Endothelial cell of umbilical vein (primary cell): ENCODE data around the gene PLAC8L1. TPM values are rescaled to one million over a fixed set of nuclear protein-coding genes. Genes with fewer than 3 reads are reported as not detected.

Experiments
- BruUV-seq: library from RNA; stranded (reverse); fragments of 400-500 nt; replicated peaks from 2 replicates; lab custom pipeline; 2021; lab: Mats Ljungman, UMichigan
- CTCF ChIA-PET: fragments of 300-600, 350-600 bp; sonication (Branson Sonifier 250); formaldehyde crosslinking; loops from one replicate; lab custom pipeline; 2021; ENCODE audit warnings: antibody characterized with exemption, inconsistent platforms; lab: Charles Lee
- POLR2A ChIA-PET: fragments of 300-600, 350-600 bp; sonication (Branson Sonifier 250); formaldehyde crosslinking; loops from one replicate; lab custom pipeline; 2021; ENCODE audit warnings: antibody characterized with exemption, inconsistent platforms; lab: Charles Lee
- DNase-seq: peaks from one replicate; pipeline ENCODE4 v3.0.0-alpha.2; 2011; ENCODE audit warnings: low read depth, low spot score
- FAIRE-seq: peaks from 2 replicates; lab custom pipeline; 2011; peaks lifted over from hg19 to GRCh38; lab: Jason Lieb, UNC
- H2AFZ ChIP-seq: 2 replicates; pipeline ENCODE4 v1.6.0; 2012; ENCODE audit warnings: low read depth, low read length, control low read depth, inconsistent platforms
- H3K27ac ChIP-seq: 2 replicates; pipeline ENCODE4 v1.5.1; 2011; ENCODE audit warnings: low read depth, mild to moderate bottlenecking, control low read depth, low read length, moderate library complexity; ENCODE audit not compliant: insufficient read depth
- H3K27me3 ChIP-seq, 2 experiments: 2 replicates each; pipeline versions ENCODE4 v1.6.0 to v1.6.1; 2011; ENCODE audit warnings: low read length in 2 of 2, mixed read lengths in 1 of 2; ENCODE audit not compliant: control insufficient read depth in 2 of 2, insufficient read depth in 2 of 2
- H3K36me3 ChIP-seq, 2 experiments: 2 replicates in 1 of 2; 3 replicates in 1 of 2; pipeline ENCODE4 v1.5.1; 2011; ENCODE audit warnings: low read length in 2 of 2, mild to moderate bottlenecking in 1 of 2, moderate library complexity in 1 of 2; ENCODE audit not compliant: control insufficient read depth in 2 of 2, insufficient read depth in 2 of 2; ENCODE audit errors: extremely low read depth in 1 of 2
- H3K4me1 ChIP-seq: 3 replicates; pipeline ENCODE4 v1.5.1; 2011; ENCODE audit warnings: mild to moderate bottlenecking, low read length; ENCODE audit not compliant: control insufficient read depth, insufficient read depth; ENCODE audit errors: extremely low read depth
- H3K4me2 ChIP-seq: 2 replicates; pipeline ENCODE4 v1.6.1; 2011; ENCODE audit warnings: low read length, control low read depth, mixed read lengths; ENCODE audit not compliant: insufficient read depth
- H3K4me3 ChIP-seq, 3 experiments: fragments of 200-600 bp in 1 of 3; sonication (generic), shearing (Covaris generic) in 1 of 3; replicated peaks in 1 of 3; 2 replicates each; pipeline ENCODE4 v1.5.1; 2011 to 2016; ENCODE audit warnings: control low read depth in 3 of 3, low read length in 3 of 3, mild to moderate bottlenecking in 2 of 3, inconsistent platforms in 1 of 3, low read depth in 1 of 3, moderate library complexity in 1 of 3; ENCODE audit not compliant: insufficient read depth in 1 of 3
- H3K79me2 ChIP-seq: 2 replicates; pipeline ENCODE4 v1.6.0; 2012; ENCODE audit warnings: low read length, inconsistent platforms; ENCODE audit not compliant: control insufficient read depth, insufficient read depth
- H3K9ac ChIP-seq: replicated peaks from 2 replicates; pipeline ENCODE3; 2011; ENCODE audit warnings: low read length, control low read depth; ENCODE audit not compliant: insufficient read depth; ENCODE audit errors: extremely low read depth
- H3K9me1 ChIP-seq: replicated peaks from 3 replicates; pipeline ENCODE4 v1.6.0; 2011; ENCODE audit warnings: mild to moderate bottlenecking, low read length; ENCODE audit not compliant: control insufficient read depth, insufficient read depth; ENCODE audit errors: extremely low read depth
- H3K9me3 ChIP-seq: replicated peaks from 2 replicates; pipeline ENCODE4 v1.5.1; 2012; ENCODE audit warnings: low read length, inconsistent platforms; ENCODE audit not compliant: control insufficient read depth, insufficient read depth
- H4K20me1 ChIP-seq: replicated peaks from 2 replicates; pipeline ENCODE3; 2011; ENCODE audit warnings: mild to moderate bottlenecking, low read length; ENCODE audit not compliant: control insufficient read depth, insufficient read depth; ENCODE audit errors: extremely low read depth
- CTCF ChIP-seq, 2 donors: IDR thresholded peaks; 1 replicate in 1 of 2; 2 replicates in 1 of 2; pipeline ENCODE4 v1.5.1; 2011; ENCODE audit warnings: low read length in 2 of 2, mild to moderate bottlenecking in 2 of 2, moderate library complexity in 2 of 2, control low read depth in 1 of 2, inconsistent platforms in 1 of 2, low read depth in 1 of 2; ENCODE audit not compliant: insufficient read depth in 1 of 2; ENCODE audit errors: extremely low read depth in 1 of 2
- EZH2 ChIP-seq: IDR thresholded peaks from 2 replicates; pipeline ENCODE4 v1.6.1; 2012; ENCODE audit warnings: borderline replicate concordance, low read depth, mild to moderate bottlenecking, moderate library complexity, low read length, inconsistent platforms; ENCODE audit not compliant: severe bottlenecking
- FOS ChIP-seq: IDR thresholded peaks from 2 replicates; pipeline ENCODE4 v1.6.1; 2011; ENCODE audit warnings: mild to moderate bottlenecking, low read length, moderate library complexity, borderline replicate concordance; ENCODE audit not compliant: insufficient read depth
- GATA2 ChIP-seq: IDR thresholded peaks from 2 replicates; pipeline ENCODE4 v1.7.0; 2011; ENCODE audit warnings: low read depth, mild to moderate bottlenecking, moderate library complexity, mixed read lengths, low read length; ENCODE audit not compliant: insufficient read length, insufficient read depth
- JUN ChIP-seq: IDR thresholded peaks from 2 replicates; pipeline ENCODE4 v1.6.1; 2011; ENCODE audit warnings: borderline replicate concordance, low read depth; ENCODE audit not compliant: insufficient read length, insufficient read depth
- MAX ChIP-seq: IDR thresholded peaks from 2 replicates; pipeline ENCODE4 v1.6.1; 2011; ENCODE audit not compliant: insufficient read depth, insufficient read length
- MYC ChIP-seq: IDR thresholded peaks from one replicate; pipeline ENCODE4 v1.6.1; 2011; ENCODE audit warnings: mild to moderate bottlenecking, low read depth, low read length
- POLR2A ChIP-seq: IDR thresholded peaks from 2 replicates; pipeline ENCODE4 v1.6.1; 2012; ENCODE audit warnings: low read depth, mild to moderate bottlenecking, control low read depth, low read length
- POLR2AphosphoS5 ChIP-seq: IDR thresholded peaks from 2 replicates; pipeline ENCODE4 v1.6.1; 2012; ENCODE audit warnings: low read depth, mild to moderate bottlenecking, control low read depth, low read length, moderate library complexity; ENCODE audit not compliant: insufficient read depth
- dilution Hi-C: fragments of 300-500 bp; cut with MboI; formaldehyde crosslinking; loops from one replicate; pipeline ENCODE4 v1.15.0; 2019; ENCODE audit warnings: low sequenced_read_pairs; ENCODE audit not compliant: extremely low pct_ligation_motif_present
- intact Hi-C: fragments of 100-400 bp; cut with micrococcal nuclease; formaldehyde crosslinking; loops from one replicate; pipeline ENCODE4 v1.10.0; 2022
- polyA plus RNA-seq, 4 experiments: library from polyadenylated mRNA; depleted of rRNA in 3 of 4; stranded (reverse) in 3 of 4; unstranded in 1 of 4; fragments of >200 nt; gene quantifications; 2 replicates each; pipeline versions ENCODE4 v1.2.1 to v1.2.3, GENCODE V29; 2011 to 2012; ENCODE audit warnings: missing spikeins in 1 of 4
- total RNA-seq: library from RNA; stranded (reverse); gene quantifications from 2 replicates; pipeline ENCODE4 v1.2.3, GENCODE V29; 2021

Gene PLAC8L1
- total and polyA plus RNA-seq, 2 donors (not counting 3 experiments of a cell fraction or from before 2014, with no cell fraction given), result 0.80 to 0.99 TPM

- no peak overlapping the region for H3K4me3 ChIP-seq
- dilution Hi-C loops, result no loop called here
- BruUV-seq, result no TSS peak
- ChIA-PET CTCF (interaction anchor here (0.7 to 2.2 kb wide), 23 partner anchors 9 to 1960 kb away, joined by 3 to 41 read pairs (median 4); partner anchors contain the start of genes KCTD16 and YIPF5), POLR2A (no interaction called here)
- peak; percentile 65 for FAIRE-seq
- H3K27ac ChIP-seq, result no peak overlapping the region
- H2AFZ ChIP-seq, result no peak overlapping the region
- peak; percentile 28 for DNase-seq
- peaks cover 2% of the 10 kb centered on the region for H3K79me2 ChIP-seq
- H3K27me3 ChIP-seq, result no peaks in the 10 kb centered on the region
- H3K9me3 ChIP-seq, result no peaks in the 10 kb centered on the region
- no peaks in the 10 kb centered on the region for H3K9me1 ChIP-seq
- H3K4me2 ChIP-seq, result no peak overlapping the region
- no peak for TF ChIP-seq JUN
- TF ChIP-seq EZH2, result no peak
- no peak for TF ChIP-seq MYC
- TF ChIP-seq CTCF (IDR thresholded peaks at IDR 0.05; ENCODE audit: extremely low read depth in 1 of 2, insufficient read depth in 1 of 2, low read depth in 1 of 2, low read length in 2 of 2), result peak; percentile 31 to 41
- H3K9ac ChIP-seq, result no peak overlapping the region
- H3K4me1 ChIP-seq, result no peaks in the 10 kb centered on the region
- H4K20me1 ChIP-seq, result no peaks in the 10 kb centered on the region
- peaks cover 9 to 35% of the 10 kb centered on the region in 2 experiments for H3K36me3 ChIP-seq
- intact Hi-C loops, result loop anchor here (5.0 kb wide), 1 partner anchor 433 kb away; no protein-coding TSS in a partner anchor
These were observed 25.2 kb upstream of the PLAC8L1 start for GRCh38 chr5:146130440-146131045.

- ChIA-PET CTCF (no interaction called here), POLR2A (no interaction called here)
- no TSS peak for BruUV-seq
- Histone ChIP-seq H3K36me3 (peaks cover 8 to 39% of the 10 kb centered on the region in 2 experiments), H3K4me1 (no peaks in the 10 kb centered on the region), H3K9me1 (no peaks in the 10 kb centered on the region), H3K27me3 (no peaks in the 10 kb centered on the region), H2AFZ (no peak overlapping the region), H3K4me3 (no peak overlapping the region), H4K20me1 (no peaks in the 10 kb centered on the region), H3K9ac (no peak overlapping the region), H3K79me2 (peaks cover 2% of the 10 kb centered on the region), H3K4me2 (no peak overlapping the region), H3K27ac (no peak overlapping the region), H3K9me3 (no peaks in the 10 kb centered on the region)
- TF ChIP-seq MYC (no peak), FOS (no peak), JUN (no peak), MAX (no peak), GATA2 (no peak), POLR2AphosphoS5 (no peak), EZH2 (no peak), CTCF (IDR thresholded peaks at IDR 0.05; ENCODE audit: extremely low read depth in 1 of 2, insufficient read depth in 1 of 2, low read depth in 1 of 2, low read length in 2 of 2) (no peak), POLR2A (no peak)
- intact Hi-C loops (no loop called here), dilution Hi-C loops (no loop called here)
- no peak for FAIRE-seq
- no peak for DNase-seq
These were observed 20.7 kb upstream of the PLAC8L1 start for GRCh38 chr5:146126068-146126467.
